TTC549 (cell line): ENCODE measurements around the gene HSD3B2.

Experiments
- FAIRE-seq: peaks from 2 replicates; lab custom pipeline; 2012; peaks lifted over from hg19 to GRCh38; lab: Jason Lieb, UNC

Gene HSD3B2

GRCh38 chr1:119397986-119398385 is 17.0 kb upstream of the HSD3B2 start:
- FAIRE-seq, result no peak

DNA sequence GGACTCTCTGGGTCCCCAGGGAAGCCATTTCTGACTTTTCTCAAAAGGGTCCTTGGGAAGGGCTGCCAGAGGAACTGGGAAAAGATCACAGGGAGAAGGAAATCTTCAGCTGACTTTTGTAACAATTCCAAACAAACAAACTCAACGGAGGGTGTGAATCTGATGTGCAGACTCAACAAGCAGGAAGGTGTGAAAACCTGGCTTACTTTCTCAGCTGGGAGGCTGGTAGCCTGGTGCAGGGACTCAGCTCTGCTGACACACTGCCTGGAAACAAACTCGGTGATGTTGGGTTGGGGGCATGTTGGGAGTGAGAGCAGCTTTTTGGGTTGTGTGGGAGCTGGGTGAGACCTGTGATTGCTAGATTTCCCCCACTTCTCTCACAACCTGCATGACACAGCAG is 10.2 kb upstream of the HSD3B2 start:
- FAIRE-seq, result no peak

GRCh38 chr1:119409731-119410130 is 5.2 kb upstream of the HSD3B2 start:
- FAIRE-seq, result no peak

DNA sequence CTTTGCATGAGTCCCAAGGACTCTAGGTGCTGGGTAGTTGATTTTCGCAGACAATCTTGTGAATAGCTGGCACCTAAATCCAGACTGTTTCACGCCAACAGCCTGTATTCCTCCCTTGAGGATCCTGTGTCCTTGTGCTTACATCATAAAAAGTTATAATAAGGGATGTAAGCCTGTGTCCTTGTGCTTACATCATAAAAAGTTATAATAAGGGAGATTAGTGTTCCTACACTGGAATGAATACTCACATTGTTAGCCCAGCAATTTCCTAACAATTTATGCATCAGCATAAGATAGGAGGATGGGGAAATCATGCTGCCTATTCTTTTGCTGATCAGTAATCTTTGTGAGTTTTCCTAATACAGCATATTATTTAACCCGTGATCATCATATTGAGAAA is 4.0 kb upstream of the HSD3B2 start:
- FAIRE-seq, result no peak

GRCh38 chr1:119416006-119416640 is 1.2 kb downstream of the HSD3B2 start:
- no peak for FAIRE-seq

DNA sequence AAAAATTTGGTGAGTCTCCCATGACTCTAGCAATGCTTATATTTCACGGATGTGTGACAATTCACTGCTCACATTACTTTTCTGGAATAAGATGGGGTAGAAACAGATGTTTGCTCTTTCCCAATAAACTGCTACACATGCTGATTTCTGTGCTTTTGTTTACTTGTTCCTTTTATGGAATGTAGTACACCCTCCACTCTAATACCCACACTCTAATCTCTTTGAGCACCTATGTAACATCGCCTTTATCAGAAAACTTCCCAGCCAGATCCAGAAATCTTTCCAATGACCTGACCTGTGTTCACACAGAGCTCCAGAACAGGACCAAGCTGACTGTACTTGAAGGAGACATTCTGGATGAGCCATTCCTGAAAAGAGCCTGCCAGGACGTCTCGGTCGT is 4.2 kb downstream of the HSD3B2 start:
- FAIRE-seq, result no peak

GRCh38 chr1:119420638-119421037 is 5.7 kb downstream of the HSD3B2 start:
- no peak for FAIRE-seq

- FAIRE-seq, result no peak
These were observed 7.7 kb downstream of the HSD3B2 start for GRCh38 chr1:119422631-119423030.

DNA sequence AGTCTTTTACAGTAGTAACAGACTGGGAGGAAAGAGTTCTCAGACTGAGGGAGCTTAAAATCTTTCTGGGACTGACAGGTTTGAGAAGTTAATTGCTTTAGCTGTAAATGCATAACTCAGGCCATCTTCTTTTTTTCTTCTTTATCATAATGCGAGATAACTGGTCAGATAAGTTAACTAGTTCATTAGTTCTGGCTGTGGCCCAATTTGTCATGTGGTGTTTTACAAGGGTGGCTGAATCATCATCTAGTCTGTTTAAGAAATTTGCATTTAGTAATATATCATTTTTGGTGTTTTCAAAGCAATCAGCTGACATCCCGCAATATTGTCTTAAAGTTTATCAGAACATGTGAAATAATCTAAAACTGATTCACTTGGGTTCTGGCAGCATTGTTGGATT is 14.0 kb downstream of the HSD3B2 start:
- no peak for FAIRE-seq

- no peak for FAIRE-seq
These were observed 14.7 kb downstream of the HSD3B2 start for GRCh38 chr1:119429687-119430086.

- no peak for FAIRE-seq
These were observed 15.5 kb downstream of the HSD3B2 start for GRCh38 chr1:119430486-119430885.

- FAIRE-seq, result no peak
These were observed 16.9 kb downstream of the HSD3B2 start for GRCh38 chr1:119431836-119432235.

DNA sequence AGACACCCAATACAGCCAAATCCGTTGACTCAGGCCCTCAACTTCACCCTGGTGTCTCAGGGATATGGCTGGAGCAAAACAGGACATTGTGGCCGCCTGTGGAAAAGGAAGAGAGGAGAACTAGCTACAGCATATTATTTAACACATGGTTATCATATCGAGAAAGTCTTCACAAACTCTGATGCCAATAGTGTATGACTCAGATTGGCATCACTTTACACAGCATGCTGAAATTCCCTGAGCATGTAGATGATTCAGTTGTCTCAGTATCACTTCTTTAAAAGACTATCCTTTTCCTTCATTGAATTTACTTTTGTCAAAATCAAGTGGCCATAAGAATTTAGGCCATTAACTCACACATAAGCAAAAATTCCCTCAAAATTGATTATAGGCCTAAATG is 20.1 kb downstream of the HSD3B2 start:
- FAIRE-seq, result no peak

DNA sequence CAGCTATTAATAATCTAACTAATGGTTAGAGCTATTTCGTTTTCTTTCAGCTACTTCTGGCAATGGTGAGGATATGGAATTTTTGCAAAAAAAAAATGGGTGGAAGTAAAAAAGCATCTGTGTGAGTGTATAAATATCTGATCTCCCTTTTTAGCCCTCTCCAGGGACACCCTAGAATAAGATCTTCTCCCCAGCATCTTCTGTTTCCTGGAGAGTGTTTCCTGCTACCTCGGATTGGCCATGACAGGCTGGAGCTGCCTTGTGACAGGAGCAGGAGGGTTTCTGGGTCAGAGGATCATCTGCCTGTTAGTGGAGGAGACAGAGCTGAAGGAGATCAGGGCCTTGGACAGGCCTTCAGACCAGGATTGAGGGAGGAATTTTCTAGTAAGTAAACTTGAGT is 23.8 kb downstream of the HSD3B2 start:
- no peak for FAIRE-seq

DNA sequence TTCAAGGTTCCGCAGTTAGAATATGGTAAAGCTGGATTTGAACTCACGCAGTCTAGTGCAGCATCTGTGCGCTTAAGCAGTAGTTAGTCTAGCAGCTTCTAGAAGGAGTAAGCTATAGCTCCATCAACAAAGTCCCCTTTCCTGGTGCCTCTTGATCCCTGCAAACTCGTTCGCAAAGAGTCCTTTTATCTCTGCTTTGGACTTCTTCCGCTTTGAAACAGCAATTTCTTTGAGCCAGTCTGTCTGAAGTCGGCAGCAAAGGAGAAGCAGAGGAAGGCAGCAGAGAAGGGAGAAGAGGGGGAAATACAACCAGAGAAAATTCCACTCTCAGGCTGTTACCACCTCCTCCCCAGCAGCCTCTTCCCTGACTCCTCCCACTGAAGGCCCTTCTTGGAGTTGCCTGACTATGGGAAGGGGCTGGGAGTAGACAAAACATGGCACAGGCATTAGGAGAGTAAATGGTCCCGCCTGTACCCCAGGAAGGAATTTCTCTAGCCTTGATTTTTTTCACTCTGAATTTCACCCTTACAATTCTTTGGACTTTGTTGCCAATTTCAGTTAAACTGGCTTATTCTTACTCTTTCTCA is 25.9 kb downstream of the HSD3B2 start:
- no peak for FAIRE-seq

DNA sequence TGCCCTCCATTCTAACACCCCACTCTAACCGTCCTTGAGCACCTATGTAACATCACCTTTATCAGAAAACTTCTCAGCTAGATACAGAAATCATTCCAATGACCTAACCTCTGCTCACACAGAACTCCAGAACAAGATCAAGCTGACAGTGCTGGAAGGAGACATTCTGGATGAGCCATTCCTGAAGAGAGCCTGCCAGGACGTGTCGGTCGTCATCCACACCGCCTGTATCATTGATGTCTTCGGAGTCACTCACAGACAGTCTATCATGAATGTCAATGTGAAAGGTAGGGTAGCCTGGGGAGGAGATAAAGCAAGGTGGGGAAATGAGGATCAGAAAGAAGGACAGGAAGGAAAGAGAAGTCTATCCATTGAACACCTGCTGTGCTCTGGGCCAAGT is 27.8 kb downstream of the HSD3B2 start:
- FAIRE-seq, result no peak

DNA sequence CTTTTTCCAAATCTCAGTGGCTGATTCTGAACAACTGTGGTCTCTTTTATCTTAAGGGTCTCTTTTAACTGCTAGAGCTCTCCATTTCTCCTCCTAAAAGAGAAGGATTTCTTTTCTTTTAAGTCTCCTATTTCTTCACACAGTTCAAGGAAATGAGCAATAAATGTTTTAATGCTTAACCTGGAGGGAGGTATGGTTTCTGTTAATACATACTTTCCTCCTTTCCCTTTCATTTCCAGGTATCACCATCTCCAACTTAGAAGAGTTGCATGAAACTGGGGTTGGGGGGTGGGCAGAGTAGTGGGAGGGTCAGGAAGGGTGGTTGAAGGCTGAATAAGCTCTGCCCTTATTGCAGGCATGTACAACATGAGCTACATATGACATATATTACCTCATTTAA is 31.4 kb downstream of the HSD3B2 start:
- no peak for FAIRE-seq

DNA sequence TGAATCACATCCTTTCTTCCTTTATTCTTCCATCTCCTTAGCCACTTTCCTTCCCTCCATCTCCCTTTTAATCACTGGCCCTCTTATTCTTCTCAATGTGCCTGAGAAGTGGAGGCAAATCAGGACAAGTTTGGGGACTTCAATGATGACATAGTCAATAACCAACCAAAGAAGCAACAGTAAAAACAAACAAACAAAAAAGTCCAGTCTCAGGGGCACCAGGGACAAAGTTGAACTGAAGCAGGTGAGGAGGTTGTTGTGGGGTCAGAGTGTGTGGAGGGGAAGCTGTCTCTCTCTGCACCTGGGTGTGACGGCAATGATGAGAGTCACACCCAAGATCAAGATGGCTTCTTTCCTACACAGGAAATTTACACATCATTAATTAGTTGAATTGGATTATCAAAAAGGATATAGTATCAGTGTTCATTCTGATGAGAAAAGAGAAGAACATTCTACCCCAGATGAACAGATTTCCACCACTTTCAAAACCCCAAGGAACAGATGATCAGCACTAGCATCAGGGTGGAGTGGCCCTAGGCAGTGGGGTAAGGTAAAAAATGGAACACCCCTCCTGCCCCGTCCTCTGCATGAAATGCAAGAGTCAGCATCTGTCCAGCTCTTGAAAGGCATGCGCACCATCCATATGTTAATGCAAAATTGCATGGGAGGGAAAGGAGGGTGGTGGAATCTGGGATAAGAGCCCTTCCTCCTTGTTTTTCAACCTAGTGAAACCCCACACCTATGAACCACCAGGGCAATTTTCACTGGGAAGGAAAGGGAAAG is 32.6 kb downstream of the HSD3B2 start:
- no peak for FAIRE-seq

GRCh38 chr1:119448127-119448511 is 33.2 kb downstream of the HSD3B2 start:
- FAIRE-seq, result no peak

DNA sequence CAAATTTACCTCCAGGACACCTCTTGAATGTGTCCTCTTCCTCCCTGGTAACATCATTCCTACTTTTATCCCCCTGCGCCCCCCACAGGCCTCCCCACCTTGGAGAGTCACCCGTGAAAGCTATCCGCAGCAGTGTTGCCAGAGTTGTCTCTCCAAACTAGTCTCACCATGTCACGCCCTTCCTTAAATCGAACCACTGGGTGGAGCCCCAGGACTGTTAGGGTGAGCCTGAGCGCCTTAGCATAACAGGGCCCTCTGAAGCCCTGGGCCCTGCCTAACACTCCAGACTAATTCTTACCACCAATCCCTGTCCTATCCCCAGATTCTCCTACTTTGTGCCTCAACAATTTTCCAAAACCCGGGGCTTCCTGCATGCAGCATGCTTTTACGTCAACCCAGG is 35.0 kb downstream of the HSD3B2 start:
- no peak for FAIRE-seq

GRCh38 chr1:119451158-119451557 is 36.2 kb downstream of the HSD3B2 start:
- no peak for FAIRE-seq

- FAIRE-seq, result no peak
These were observed 37.1 kb downstream of the HSD3B2 start for GRCh38 chr1:119452091-119452490.

DNA sequence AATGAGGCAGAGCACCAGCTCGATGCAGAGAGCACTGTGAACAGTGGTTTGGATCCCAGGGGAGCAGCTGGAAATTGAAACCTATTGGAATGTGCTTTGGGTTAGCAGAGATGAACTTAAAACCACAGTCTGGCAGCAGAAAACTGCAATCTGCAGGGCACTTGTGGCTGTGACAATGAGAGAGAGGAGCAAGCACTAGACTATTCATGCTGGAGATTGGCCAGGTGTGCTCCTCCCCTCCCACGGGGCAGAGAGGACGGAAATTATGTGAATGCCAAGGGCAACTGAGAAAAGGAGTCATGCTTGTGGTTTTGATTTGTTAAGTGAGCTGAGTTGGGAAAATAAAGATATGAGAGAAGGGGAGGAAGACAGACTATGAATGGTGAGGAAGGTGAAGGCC is 38.1 kb downstream of the HSD3B2 start:
- no peak for FAIRE-seq

DNA sequence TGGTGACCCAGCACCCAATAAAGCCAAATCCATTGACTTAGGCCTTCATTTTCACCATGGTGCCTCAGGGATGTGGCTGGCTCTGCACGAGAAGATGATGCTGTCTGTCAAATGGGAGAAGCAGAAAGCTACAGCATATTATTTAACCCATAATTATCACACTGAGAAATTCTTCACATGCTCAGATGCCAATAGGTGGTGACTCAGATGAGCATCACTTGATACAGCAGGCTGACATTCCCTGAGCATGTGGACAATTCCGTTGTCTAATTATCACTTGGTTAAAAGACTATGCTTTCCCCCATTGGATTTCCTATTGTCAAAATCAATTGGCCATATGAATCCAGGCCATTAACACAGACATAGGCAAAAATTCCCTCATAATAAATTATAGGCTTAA is 48.0 kb downstream of the HSD3B2 start:
- FAIRE-seq, result no peak
